ENCODE data around the gene PGGT1B.

The PGGT1B gene

DNA sequence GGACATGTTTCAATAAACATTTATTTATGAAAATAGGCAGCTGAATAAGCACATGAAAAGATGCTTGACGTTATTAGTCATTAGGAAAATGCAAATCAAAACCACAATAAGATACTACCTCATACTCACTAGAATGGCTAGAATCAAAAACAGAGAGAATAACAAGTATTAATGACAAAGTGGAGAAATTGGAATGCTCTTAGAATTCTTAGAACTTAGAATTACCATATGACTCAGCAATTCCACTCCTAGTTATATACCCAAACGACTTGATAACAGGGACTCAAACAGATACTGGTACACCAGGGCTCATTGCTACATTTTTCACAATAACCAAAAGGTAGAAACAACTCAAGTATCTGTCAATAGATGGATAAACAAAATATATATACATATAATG lies 77.9 kb downstream of the PGGT1B start:
- DNase-seq (ENCODE audit: extremely low read depth in 1 of 2, low read depth in 1 of 2) = no peak

DNA sequence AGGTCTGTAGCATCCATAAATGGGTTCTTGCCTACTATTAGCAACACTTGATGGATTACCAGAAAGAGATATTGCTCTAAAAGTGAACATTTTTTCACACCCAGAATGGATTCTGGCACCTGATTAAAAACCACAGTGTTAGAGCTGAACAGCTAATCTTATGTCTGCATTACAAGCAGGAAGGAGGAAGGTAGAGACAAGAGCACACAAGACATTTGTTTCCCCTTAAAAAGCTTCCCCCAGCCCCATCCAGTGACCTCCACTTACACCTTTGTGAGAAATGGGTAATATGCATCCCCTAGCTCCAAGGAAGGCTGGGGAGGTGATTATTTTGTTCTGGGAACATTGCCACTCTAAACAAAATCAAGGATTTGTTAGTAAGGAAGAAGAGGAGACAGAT lies 80.9 kb downstream of the PGGT1B start:
- no peak for DNase-seq (ENCODE audit: extremely low read depth in 1 of 2, low read depth in 1 of 2)

DNA sequence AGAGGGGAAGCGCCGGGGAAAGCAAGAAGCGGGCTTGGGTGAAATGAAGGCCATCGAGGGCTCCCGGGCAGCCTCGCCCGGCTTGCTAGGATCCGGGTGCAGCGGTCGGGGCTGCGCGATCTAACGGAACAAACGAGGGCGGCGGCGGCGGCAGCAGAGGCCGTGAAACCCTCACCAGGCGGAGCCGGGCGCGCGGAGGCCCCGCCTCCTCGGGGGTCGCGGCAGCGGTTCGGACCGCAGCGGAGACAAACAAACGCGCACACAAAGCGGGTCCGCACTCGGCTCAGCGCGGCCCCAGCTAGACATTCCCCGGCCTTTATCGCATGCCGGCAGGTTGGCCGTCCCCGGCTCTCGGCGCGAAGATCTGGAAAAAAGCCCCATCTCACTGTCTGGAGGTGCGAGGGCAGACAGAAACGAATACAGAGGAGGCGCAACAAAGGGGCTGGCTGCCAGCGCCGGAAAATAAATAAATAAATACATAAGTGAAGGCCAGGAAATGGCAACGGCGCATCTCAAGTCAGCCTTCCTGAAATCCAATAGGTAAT lies 82.4 kb downstream of the PGGT1B start:
- no peak for DNase-seq (ENCODE audit: extremely low read depth in 1 of 2, low read depth in 1 of 2)

DNA sequence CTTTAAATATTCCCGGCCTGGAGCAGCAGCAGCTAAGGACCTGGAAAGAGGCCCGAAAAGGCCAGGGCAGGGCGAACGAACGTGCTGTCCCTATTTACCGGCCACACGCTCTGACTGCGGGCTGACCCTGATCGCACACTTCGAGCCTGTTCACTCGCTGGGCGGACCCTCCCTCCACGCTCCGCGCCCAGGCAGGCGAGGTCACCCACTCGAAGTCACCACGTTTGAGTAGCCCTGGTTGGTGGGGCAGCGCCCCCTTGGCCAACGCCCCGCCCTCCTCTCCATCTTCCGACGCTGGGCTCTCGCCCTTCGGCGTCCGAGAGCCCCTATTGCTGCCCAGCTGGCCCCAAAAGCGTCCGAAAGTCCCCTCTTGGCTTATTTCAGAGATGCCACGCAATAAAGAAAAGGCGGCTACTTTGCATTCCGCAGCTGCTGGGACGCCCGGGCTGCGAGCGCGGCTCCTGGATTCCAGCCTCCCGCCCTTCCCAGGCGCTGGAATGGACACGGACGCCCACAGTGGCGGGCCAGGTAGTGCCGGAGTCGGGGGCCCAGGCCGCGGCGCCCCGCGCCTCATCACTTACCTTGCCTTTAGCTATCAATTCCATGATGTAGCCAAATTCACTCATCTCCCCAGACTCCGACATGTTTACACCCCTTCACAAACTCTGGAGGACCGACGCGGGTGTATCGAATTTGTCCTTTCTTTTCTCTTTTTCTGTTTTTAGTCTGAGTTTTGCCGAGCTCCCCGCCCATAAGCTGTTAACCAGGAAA lies 83.1 kb downstream of the PGGT1B start:
- DNase-seq (ENCODE audit: extremely low read depth in 1 of 2, low read depth in 1 of 2) = no peak

DNA sequence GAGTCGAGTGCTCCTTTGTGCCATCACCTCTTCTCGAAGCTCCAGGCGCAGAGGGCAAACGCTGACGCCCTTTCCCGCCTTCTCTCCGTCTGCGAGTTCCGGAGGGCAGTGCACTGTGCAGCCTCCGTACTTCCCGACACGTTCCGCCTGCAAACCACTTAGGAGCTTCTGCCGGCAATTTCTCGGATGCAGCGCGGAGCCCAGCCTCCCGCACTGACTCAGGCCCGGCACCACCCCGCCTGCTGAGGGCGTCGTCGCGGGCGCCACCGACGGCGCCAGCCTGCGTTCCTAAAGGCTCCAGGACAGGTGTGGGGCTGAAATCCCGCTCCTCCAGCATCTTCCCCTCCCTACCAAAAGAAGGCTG lies 83.7 kb downstream of the PGGT1B start:
- DNase-seq (ENCODE audit: extremely low read depth in 1 of 2, low read depth in 1 of 2) = no peak

DNA sequence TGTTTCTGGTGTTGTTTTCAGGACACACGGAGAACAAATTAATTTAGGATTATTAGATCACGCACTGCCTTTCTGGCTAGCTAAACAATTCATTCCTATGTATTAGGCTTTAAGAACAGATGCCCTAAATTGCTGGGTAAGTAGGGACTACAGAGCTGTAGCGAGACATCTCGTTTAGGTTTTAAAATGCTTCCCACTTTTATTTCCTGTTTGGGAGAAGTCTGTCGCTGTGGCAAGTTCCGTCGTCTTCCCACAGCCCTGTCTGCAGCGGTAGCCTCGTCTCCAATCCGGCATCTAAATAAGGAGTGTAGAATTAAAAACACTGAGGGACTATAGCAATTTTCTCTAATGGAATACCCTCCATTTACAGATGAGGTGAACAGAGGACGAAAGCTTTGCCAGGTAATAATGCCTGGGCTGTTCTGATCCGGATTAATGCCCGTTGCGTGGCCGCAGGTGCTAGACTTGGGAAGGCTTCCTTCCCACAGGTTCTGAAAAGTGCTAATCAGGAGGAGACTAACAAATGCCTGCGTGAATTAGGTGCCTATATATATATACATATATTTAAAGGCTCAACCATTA lies 91.7 kb downstream of the PGGT1B start:
- no peak for DNase-seq (ENCODE audit: extremely low read depth in 1 of 2, low read depth in 1 of 2)

DNA sequence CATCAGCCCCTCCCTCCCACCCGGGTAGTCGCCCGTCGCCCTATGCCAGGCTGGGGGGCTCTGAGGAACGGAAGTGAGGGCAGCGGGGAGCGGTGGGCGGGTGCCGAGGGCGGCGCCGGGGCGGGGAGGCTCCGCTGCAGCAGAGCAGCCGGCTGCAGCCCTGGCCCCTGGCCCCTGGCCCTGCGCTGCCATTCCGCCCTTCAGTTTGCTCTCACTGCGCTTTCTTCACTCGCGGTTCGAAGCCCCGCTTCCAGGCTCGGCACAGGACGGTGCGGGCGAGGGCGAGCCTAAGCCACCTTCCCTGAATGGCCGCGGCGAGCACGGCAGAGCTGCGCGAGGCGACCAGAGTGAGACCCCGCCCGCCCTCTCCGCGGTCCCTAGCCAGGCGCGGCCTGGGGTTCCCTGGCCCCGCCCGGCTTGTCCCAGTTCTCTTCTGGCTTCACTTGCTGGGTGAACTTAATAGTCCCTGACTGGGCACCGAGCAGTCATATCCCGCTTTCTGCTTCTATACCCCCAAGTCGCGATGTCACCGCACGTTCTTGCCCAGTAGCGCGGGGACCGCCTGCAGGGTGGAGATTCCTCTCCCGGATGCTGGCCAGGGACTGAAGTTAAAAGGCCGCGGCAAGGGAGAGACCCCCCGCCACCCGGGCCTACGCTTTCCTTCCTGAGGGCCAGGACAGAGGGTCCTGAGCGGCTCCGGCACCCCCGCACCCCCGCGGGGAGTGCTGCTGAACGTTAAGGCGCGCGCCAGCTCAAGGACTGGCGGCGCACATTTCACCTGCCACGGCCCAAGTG lies 92.3 kb downstream of the PGGT1B start:
- no peak for DNase-seq (ENCODE audit: extremely low read depth in 1 of 2, low read depth in 1 of 2)

DNA sequence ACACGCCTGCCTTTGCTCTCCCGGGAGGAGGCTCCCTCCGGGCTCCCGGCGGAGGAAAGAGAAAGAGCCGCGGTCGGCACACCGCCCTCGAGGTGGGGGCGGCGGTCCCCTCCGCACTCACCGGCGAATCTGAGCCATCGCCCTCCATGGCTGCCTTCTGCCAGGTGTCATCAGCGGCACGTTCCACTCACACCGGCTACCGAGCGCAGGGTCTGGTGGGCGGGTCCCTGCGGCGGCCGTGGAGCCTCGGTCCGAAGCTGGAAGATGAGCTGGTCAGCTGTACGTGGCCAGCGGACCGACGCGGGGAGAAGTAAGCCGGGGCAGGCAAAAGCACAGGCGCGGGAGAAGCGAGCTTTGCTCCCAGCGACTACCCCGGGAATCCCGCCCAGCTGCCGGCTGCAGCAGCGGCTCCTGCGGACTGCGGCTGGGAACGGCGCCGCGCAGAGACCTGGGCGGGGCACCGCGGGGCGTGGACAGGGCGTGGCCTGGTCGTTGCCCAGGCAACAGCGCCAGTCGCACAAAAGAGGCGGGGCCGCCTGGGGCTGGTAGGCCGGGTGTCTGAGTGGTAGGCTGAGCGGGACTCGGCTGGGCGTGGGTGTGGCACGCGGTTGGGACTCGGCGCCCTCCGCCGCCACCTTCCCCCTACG lies 93.1 kb downstream of the PGGT1B start, which contains the start of gene TRIM36:
TRIM36 (minus strand) TSS at position 422 of the 647 bp plus-strand sequence; CDS start at position 148, 274 bp downstream.
- peak; percentile 81 to 83 for DNase-seq (ENCODE audit: extremely low read depth in 1 of 2, low read depth in 1 of 2)

DNA sequence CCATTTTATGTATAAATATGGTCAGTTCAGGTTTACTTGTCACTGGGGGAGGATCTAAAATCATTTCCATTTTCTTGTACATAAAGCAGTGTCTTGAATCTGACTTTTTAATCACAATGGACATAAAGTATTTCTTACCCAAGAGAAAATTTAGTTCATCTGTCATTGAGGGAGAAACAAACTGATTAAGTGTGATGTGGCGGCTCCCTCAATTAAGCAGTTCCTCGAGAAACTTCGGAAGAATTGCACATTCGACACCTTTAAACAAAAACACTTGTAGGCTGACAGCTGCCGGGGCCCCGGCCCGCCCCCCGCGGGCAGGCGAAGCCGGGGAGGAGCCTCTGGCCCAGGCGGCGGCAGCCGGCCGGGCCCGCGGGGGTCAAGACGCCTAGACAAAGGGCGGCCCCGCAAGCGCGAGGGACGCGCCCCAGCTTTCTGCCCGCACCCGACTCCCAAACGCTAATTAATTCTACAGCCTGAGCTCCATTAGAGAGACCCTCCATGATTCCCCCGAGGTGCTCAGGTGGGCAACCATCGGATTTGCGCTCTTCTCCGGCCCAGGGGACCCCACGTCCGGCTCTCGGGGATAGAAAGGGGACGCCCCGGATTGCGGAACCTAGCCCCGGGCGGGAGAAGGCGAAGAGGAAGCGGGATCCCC lies 93.7 kb downstream of the PGGT1B start:
- DNase-seq (ENCODE audit: extremely low read depth in 1 of 2, low read depth in 1 of 2) = no peak

DNA sequence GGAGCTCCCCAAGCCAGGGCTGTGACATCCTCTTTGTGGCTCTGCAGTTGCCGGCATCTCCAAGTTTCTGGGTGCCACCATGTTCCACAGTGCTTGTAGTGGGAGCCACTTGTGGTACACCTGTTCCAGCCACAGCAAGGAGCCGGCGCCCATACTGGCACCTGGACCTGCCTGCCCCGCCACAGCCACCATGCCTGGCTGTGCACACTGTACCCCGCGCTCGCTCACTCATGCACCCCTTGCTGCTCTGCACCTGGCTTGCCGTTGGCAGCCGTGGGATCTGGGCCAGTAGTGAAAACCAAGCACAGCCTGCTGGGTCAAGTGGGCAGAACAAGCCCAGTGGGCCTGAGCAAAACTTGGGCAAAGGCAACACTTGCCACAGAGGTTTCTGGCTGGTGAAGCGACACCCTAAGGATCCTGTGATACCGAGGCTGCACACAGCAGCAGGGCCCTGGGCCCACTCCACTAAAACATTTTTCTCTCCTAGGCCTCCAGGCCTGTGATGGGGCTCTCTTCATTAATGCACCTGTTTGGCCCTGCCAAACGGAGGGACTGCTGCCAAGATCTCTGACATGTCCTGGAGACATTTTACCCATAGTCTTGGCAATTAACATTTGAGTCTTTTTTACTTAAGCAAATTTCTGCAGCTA lies 95.8 kb downstream of the PGGT1B start:
- DNase-seq (ENCODE audit: extremely low read depth in 1 of 2, low read depth in 1 of 2) = no peak

DNA sequence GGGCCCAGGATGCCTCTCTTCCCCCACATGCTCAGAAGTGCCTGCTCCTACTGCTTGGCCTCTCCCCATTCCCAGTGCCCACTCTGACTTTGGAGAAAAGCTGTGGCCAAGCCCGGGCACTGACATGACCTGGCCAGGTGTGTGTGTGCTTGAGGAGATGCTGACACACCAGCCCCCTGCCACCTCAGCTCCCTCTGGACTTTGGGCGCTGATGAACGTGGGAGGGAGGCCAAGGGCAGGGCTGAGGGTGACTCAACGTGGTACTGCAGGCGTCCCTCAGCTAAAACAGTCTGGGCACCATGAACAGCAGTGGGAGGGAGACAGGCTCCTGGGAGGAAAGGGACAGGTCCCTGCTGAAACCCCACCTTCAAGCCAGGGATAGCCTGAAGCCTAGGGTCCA lies 96.9 kb downstream of the PGGT1B start:
- no peak for DNase-seq (ENCODE audit: extremely low read depth in 1 of 2, low read depth in 1 of 2)

DNA sequence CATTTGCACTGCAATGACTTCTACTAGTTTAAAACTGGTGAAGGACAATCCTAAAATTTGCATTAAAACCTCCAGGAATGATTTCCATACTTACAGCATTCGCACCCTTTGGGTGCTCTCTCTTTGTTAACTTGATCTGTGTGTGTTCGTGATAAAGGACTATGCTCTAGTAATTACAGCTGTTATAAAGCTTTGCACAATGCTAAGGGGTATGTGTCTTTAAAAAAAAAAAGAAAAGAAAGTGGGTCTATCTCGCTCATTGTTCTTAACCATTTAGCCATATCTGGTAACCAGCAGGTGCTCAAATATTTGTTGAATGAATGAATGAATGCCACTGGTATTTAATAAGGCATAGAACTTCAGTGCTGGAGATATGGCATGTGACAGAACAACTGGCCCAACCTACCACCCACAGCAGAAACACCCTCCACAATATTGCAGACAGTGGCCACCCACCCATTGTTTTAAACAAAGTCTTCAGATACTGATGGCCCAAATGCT lies 101.7 kb downstream of the PGGT1B start:
- DNase-seq (ENCODE audit: extremely low read depth in 1 of 2, low read depth in 1 of 2) = no peak
